Left lung (tissue), 10 donors: ENCODE data around the gene ZNF639. TPM values are rescaled to one million over a fixed set of nuclear protein-coding genes. Genes with fewer than 3 reads are reported as not detected.

Experiments
- ATAC-seq: fragments of 200-7000 bp; cut with Tn5 transposase; one replicate; pipeline ENCODE4 v1.9.1; 2020; ENCODE audit warnings: moderate library complexity
- DNase-seq, 4 donors: peaks; one replicate each; pipeline ENCODE4 v3.0.0-alpha.2; 2013 to 2020
- H3K27ac ChIP-seq, 2 donors: fragments of 200-600 bp; sonication (generic) in 1 of 2; one replicate each; pipeline versions ENCODE4 v1.5.0 to v1.8.0; 2020 to 2021
- H3K27me3 ChIP-seq, 2 donors: fragments of 200-600 bp; sonication (generic) in 1 of 2; one replicate each; pipeline versions ENCODE4 v1.5.0 to v1.8.0; 2020 to 2021
- H3K36me3 ChIP-seq, 2 donors: fragments of 200-600 bp; sonication (generic) in 1 of 2; one replicate each; pipeline versions ENCODE4 v1.5.0 to v1.8.0; 2020 to 2021
- H3K4me1 ChIP-seq, 2 donors: fragments of 200-600 bp; one replicate each; pipeline ENCODE4 v1.8.0; 2021
- H3K4me3 ChIP-seq, 2 donors: fragments of 200-600 bp; sonication (generic) in 1 of 2; one replicate each; pipeline versions ENCODE4 v1.5.0 to v1.8.0; 2020 to 2021; ENCODE audit warnings: mild to moderate bottlenecking in 1 of 2
- H3K9me3 ChIP-seq, 2 donors: fragments of 200-600 bp; sonication (generic) in 1 of 2; one replicate each; pipeline versions ENCODE4 v1.5.0 to v1.8.0; 2020 to 2021
- intact Hi-C, 2 donors: fragments of 100-400 bp; cut with DNase I; formaldehyde crosslinking; loops; one replicate each; pipeline versions ENCODE4 v1.11.2 to v1.14.2; 2022
- polyA plus RNA-seq, 6 donors: library from polyadenylated mRNA; unstranded; fragments of 120-200 nt; gene quantifications; one replicate each; pipeline ENCODE4 v1.2.1, GENCODE V29; 2013; ENCODE audit not compliant: insufficient read length in 6 of 6
- total RNA-seq, 2 donors: library from RNA; stranded (reverse); fragmentation: NEBNext Ultra II Directional; extraction: Animal tissue kit (Norgen Biotek cat#: 25700); gene quantifications; one replicate each; pipeline ENCODE4 v1.2.1, GENCODE V29; 2021
- TF ChIP-seq, protein P1 (sequence below), 2 donors: fragments of 200-600 bp; sonication (generic) in 1 of 2; IDR thresholded peaks; one replicate each; pipeline versions ENCODE4 v1.5.0 to v1.8.0; 2021; ENCODE audit warnings: antibody characterized with exemption in 2 of 2
- donor health status: DM: no; HTN: yes; CAD: no.
- donor health status: DM: no; HTN: no; CAD: no.

Gene ZNF639
- total and polyA plus RNA-seq, 8 donors = 24.6 to 63.0 (median 55.4) TPM

DNA sequence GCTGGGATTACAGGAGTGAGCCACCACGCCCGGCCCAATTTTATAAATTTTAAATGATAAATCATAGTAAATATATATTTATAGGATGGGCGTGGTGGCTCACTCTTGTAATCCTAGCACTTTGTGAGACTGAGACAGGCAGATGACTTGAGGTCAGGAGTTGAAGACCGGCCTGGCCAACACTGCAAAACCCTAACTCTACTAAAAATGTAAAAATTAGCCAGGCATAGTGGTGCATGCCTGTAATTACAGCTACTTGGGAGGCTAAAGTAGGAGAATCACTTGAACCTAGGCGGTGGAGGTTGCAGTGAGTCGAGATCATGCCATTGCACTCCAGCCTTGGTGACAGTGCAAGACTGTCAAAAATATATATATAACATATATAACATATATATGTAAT, 51.1 kb downstream of the ZNF639 start:
- intact Hi-C loops = no loop called here

DNA sequence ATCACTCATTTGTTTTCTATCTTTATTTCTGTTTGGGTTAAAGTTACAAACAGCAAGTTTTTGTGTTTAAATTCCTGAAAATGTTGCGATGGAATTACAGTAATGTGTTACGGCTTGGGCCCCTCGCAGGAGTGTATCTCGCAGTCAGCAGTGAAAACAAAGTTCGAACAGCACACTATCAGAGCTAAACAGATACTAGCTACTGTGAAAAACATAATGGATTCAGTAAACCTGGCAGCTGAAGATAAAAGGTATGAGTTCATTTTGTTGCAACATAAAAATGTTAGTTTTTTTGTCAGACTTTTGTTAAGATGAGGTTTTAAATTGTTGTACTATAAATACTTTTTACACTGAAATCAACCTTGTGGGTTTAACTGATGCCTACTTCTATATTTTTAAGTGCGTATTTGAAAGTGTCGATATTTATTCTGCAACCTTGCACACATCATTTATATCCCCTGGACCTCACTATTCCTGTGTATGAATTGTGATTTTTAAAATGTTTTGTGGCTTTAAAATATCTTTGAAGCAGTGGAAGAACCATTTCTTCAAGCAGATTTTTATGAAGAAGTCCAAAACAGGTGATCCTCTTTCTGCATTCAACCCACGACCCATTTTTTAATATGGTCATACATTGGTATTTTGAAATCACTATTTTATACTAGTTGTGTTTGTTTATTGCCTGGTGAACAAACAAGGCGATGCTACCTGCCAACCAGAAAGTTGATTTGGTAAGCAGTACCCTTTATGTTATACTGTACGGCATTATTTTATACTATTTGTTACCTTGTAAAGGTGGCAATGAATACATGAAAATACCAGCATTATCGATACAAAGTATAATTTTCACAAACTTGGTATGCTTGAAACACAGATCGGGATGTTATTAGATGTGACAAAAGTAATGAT, 52.5 kb downstream of the ZNF639 start:
- DNase-seq (no peak), ATAC-seq (no peak)
- H3K4me3 ChIP-seq = no peak overlapping the region
- intact Hi-C loops = no loop called here
- TF ChIP-seq, protein P1, sequence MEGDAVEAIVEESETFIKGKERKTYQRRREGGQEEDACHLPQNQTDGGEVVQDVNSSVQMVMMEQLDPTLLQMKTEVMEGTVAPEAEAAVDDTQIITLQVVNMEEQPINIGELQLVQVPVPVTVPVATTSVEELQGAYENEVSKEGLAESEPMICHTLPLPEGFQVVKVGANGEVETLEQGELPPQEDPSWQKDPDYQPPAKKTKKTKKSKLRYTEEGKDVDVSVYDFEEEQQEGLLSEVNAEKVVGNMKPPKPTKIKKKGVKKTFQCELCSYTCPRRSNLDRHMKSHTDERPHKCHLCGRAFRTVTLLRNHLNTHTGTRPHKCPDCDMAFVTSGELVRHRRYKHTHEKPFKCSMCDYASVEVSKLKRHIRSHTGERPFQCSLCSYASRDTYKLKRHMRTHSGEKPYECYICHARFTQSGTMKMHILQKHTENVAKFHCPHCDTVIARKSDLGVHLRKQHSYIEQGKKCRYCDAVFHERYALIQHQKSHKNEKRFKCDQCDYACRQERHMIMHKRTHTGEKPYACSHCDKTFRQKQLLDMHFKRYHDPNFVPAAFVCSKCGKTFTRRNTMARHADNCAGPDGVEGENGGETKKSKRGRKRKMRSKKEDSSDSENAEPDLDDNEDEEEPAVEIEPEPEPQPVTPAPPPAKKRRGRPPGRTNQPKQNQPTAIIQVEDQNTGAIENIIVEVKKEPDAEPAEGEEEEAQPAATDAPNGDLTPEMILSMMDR (IDR thresholded peaks at IDR 0.05) = no peak
- H3K36me3 ChIP-seq = peaks cover 0 to 64% of the 10 kb centered on the region in 2 donors
- no peaks in the 10 kb centered on the region for H3K9me3 ChIP-seq
- H3K4me1 ChIP-seq = no peaks in the 10 kb centered on the region
- no peak overlapping the region for H3K27ac ChIP-seq
- no peaks in the 10 kb centered on the region for H3K27me3 ChIP-seq

More for the DNA sequence above, 51.1 kb downstream of the ZNF639 start:
- H3K4me3 ChIP-seq = no peak overlapping the region
- peaks cover 0 to 61% of the 10 kb centered on the region in 2 donors for H3K36me3 ChIP-seq
- DNase-seq = no peak
- H3K27me3 ChIP-seq = no peaks in the 10 kb centered on the region
- H3K9me3 ChIP-seq = no peaks in the 10 kb centered on the region
- no peak for ATAC-seq
- no peaks in the 10 kb centered on the region for H3K4me1 ChIP-seq
- no peak overlapping the region for H3K27ac ChIP-seq
- TF ChIP-seq, protein P1 (IDR thresholded peaks at IDR 0.05) = no peak

DNA sequence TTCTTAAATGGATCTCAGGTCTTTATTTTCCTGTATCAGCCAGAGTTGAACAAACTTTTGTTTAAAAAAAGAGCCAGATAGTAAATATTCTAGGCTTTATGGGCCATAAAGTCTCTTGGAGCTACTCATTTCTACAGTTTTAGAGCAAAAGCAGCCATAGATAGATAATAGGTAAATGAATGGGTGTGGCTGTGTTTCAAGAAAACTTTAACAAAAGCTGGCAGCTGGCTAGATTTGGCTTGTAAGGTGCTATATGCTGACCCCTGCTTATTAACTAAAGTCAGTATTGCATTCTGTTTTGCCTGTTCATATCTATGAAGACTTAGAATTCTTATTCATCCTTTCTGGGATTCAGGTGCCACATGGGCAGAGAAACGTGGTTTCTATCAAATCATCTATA, 53.6 kb downstream of the ZNF639 start:
- Histone ChIP-seq H3K36me3 (peaks cover 0 to 67% of the 10 kb centered on the region in 2 donors), H3K9me3 (no peaks in the 10 kb centered on the region), H3K27ac (no peak overlapping the region), H3K27me3 (no peaks in the 10 kb centered on the region), H3K4me3 (no peak overlapping the region), H3K4me1 (no peaks in the 10 kb centered on the region)
- no peak for ATAC-seq
- no peak for DNase-seq
- intact Hi-C loops = no loop called here
- TF ChIP-seq, protein P1 (IDR thresholded peaks at IDR 0.05) = no peak

Other genes with a start within 250 kb of the ZNF639 start
- 10 to 100 TPM; 25.3 to 29.7 TPM for gene PIK3CA, start 174.7 kb upstream of the ZNF639 start, total RNA-seq
- gene PIK3CA, start 174.7 kb upstream of the ZNF639 start, polyA plus RNA-seq = 10 to 100 TPM; 27.3 to 39.8 (median 35.4) TPM
- gene KCNMB3, start 71.9 kb upstream of the ZNF639 start, total RNA-seq = 1 to 10 TPM; 1.6 to 2.0 TPM
- 10 to 100 TPM in 3 of 6 donors, 1 to 10 TPM in 3; 8.5 to 12.2 (median 9.8) TPM for gene KCNMB3, start 71.9 kb upstream of the ZNF639 start, polyA plus RNA-seq
- gene MFN1, start 24.7 kb downstream of the ZNF639 start, total RNA-seq = 10 to 100 TPM; 38.8 to 47.3 TPM
- 10 to 100 TPM; 63.4 to 82.0 (median 67.1) TPM for gene MFN1, start 24.7 kb downstream of the ZNF639 start, polyA plus RNA-seq
- 10 to 100 TPM; 40.1 to 53.0 TPM for gene GNB4, start 128.4 kb downstream of the ZNF639 start, total RNA-seq
- gene GNB4, start 128.4 kb downstream of the ZNF639 start, polyA plus RNA-seq = 10 to 100 TPM; 42.0 to 50.4 (median 48.2) TPM
- gene ACTL6A, start 239.9 kb downstream of the ZNF639 start, total RNA-seq = 10 to 100 TPM; 33.6 to 43.8 TPM
- gene ACTL6A, start 239.9 kb downstream of the ZNF639 start, polyA plus RNA-seq = 100 to 1,000 TPM in 5 of 6 donors, 10 to 100 TPM in 1; 94.4 to 116 (median 106) TPM